K562 (cell line): ENCODE results near the gene SHISA2. TPM values are rescaled to one million over a fixed set of nuclear protein-coding genes. Genes with fewer than 3 reads are reported as not detected.

Source experiments
- ATAC-seq: fragments of 200-7000 bp; cut with Tn5 transposase; 3 replicates; pipeline ENCODE4 v1.9.1; 2020; ENCODE audit warnings: moderate library complexity
- BruUV-seq: library from RNA; stranded (reverse); fragments of 400-500 nt; replicated peaks from 2 replicates; lab custom pipeline; 2021; lab: Mats Ljungman, UMichigan
- CTCF ChIA-PET: fragments of 300-600 bp; formaldehyde crosslinking; extraction: SDS; loops from one replicate; lab custom pipeline; 2021; ENCODE audit warnings: low intra/inter-chr PET ratio; lab: Yijun Ruan, JAX
- POLR2A ChIA-PET: fragments of 300-600, 350-650 bp; sonication (Branson Sonifier 250); formaldehyde crosslinking; extraction: SDS; loops from one replicate; lab custom pipeline; 2021; ENCODE audit warnings: antibody characterized with exemption, inconsistent platforms; lab: Yijun Ruan, JAX
- DNase-seq, 4 experiments: peaks; one replicate each; pipeline versions ENCODE4 v3.0.0 to v3.0.0-alpha.2; 2011 to 2018; ENCODE audit warnings: low spot score in 3 of 4, mixed read lengths in 3 of 4; ENCODE audit errors: extremely low read depth in 1 of 4
- FAIRE-seq: peaks from 2 replicates; lab custom pipeline; 2011; peaks lifted over from hg19 to GRCh38; lab: Jason Lieb, UNC
- H2AFZ ChIP-seq: 2 replicates; pipeline ENCODE4 v1.6.0; 2011; ENCODE audit warnings: low read depth, low read length, control low read depth, inconsistent platforms
- H3K27ac ChIP-seq: fragments of 200-600 bp; 3 replicates; pipeline ENCODE4 v1.8.0; 2011; ENCODE audit warnings: low read depth, mild to moderate bottlenecking, control low read depth, inconsistent platforms, low read length, moderate library complexity, mixed read lengths; ENCODE audit errors: extremely low read depth
- H3K27me3 ChIP-seq, 2 experiments: fragments of 300-600 bp in 1 of 2; 2 replicates in 1 of 2; 3 replicates in 1 of 2; pipeline versions ENCODE4 v1.6.0 to v1.8.0; 2011; ENCODE audit warnings: inconsistent platforms in 2 of 2, low read length in 2 of 2, mild to moderate bottlenecking in 1 of 2, mixed read lengths in 1 of 2, moderate library complexity in 1 of 2; ENCODE audit not compliant: control insufficient read depth in 2 of 2, insufficient read depth in 2 of 2
- H3K36me3 ChIP-seq: fragments of 300-600 bp; 3 replicates; pipeline ENCODE4 v1.8.0; 2011; ENCODE audit warnings: mild to moderate bottlenecking, low read length, inconsistent platforms; ENCODE audit not compliant: control insufficient read depth, insufficient read depth
- H3K4me1 ChIP-seq, 2 experiments: fragments of 200-600 bp in 1 of 2; replicated peaks in 1 of 2; 2 replicates in 1 of 2; 3 replicates in 1 of 2; pipeline versions ENCODE4 v1.5.1 to v1.8.0; 2011; ENCODE audit warnings: inconsistent platforms in 2 of 2, low read length in 2 of 2, mild to moderate bottlenecking in 1 of 2, mixed read lengths in 1 of 2, moderate library complexity in 1 of 2; ENCODE audit not compliant: control insufficient read depth in 2 of 2, insufficient read depth in 2 of 2
- H3K4me2 ChIP-seq: 2 replicates; pipeline ENCODE4 v1.6.1; 2011; ENCODE audit warnings: low read length, control low read depth, inconsistent platforms, mixed read lengths; ENCODE audit not compliant: insufficient read depth
- H3K4me3 ChIP-seq: fragments of 200-600 bp; sonication (generic), shearing (Covaris generic); 2 replicates; pipeline ENCODE4 v1.5.1; 2016; ENCODE audit warnings: control low read depth, inconsistent platforms
- H3K79me2 ChIP-seq: fragments of 200-600 bp; 3 replicates; pipeline ENCODE4 v1.8.0; 2011; ENCODE audit warnings: low read length, inconsistent platforms; ENCODE audit not compliant: control insufficient read depth, insufficient read depth
- H3K9ac ChIP-seq, 2 experiments: 2 replicates each; pipeline versions ENCODE4 v1.6.0 to v1.6.1; 2011; ENCODE audit warnings: low read depth in 2 of 2, low read length in 2 of 2, control low read depth in 1 of 2, inconsistent platforms in 1 of 2, mild to moderate bottlenecking in 1 of 2, mixed read lengths in 1 of 2; ENCODE audit not compliant: insufficient read depth in 1 of 2
- H3K9me1 ChIP-seq: one replicate; pipeline ENCODE4 v1.6.0; 2011; ENCODE audit warnings: inconsistent platforms, mild to moderate bottlenecking, low read length, moderate library complexity; ENCODE audit not compliant: control insufficient read depth, insufficient read depth
- H3K9me3 ChIP-seq: replicated peaks from 2 replicates; pipeline ENCODE4 v1.5.1; 2011; ENCODE audit warnings: low read depth, low read length, inconsistent platforms; ENCODE audit not compliant: control insufficient read depth, insufficient read depth
- H4K20me1 ChIP-seq: replicated peaks from 2 replicates; pipeline ENCODE4 v1.6.1; 2011; ENCODE audit warnings: low read length, inconsistent platforms, mixed read lengths; ENCODE audit not compliant: control insufficient read depth, insufficient read depth
- BRCA1 ChIP-seq, 2 experiments: fragments of 450-650 bp in 1 of 2; sonication (generic) in 1 of 2; formaldehyde crosslinking in 1 of 2; IDR thresholded peaks; 2 replicates each; pipeline versions ENCODE4 v1.5.0 to v1.6.1; 2017 to 2020; ENCODE audit warnings: mild to moderate bottlenecking in 1 of 2, missing genetic modification reagents in 1 of 2
- CREBBP ChIP-seq: IDR thresholded peaks from one replicate; pipeline ENCODE4 v1.6.1; 2012; ENCODE audit warnings: low read depth, mild to moderate bottlenecking, control low read depth, inconsistent platforms, low read length
- CXXC5 ChIP-seq: fragments of 250-450 bp; sonication (Bioruptor Pico); IDR thresholded peaks from 2 replicates; pipeline ENCODE4 v1.8.0; 2022; ENCODE audit warnings: inconsistent platforms, mild to moderate bottlenecking, moderate library complexity
- HIVEP1 ChIP-seq: fragments of 250-450 bp; sonication (Bioruptor Pico); IDR thresholded peaks from 2 replicates; pipeline ENCODE4 v1.4.0; 2020; ENCODE audit warnings: mild to moderate bottlenecking
- KAT2B ChIP-seq: IDR thresholded peaks from one replicate; pipeline ENCODE4 v1.6.1; 2012; ENCODE audit warnings: low read depth, mild to moderate bottlenecking, control low read depth, inconsistent platforms, low read length, moderate library complexity
- MTA1 ChIP-seq: fragments of 450-650 bp; IDR thresholded peaks from 2 replicates; pipeline ENCODE4 v1.6.1; 2017; ENCODE audit warnings: borderline replicate concordance
- MTF1 ChIP-seq: fragments of 250-450 bp; sonication (Bioruptor Pico); IDR thresholded peaks from 2 replicates; pipeline ENCODE4 v1.9.0; 2021; ENCODE audit warnings: moderate library complexity, mild to moderate bottlenecking, inconsistent platforms, borderline replicate concordance
- RAD21 ChIP-seq, 2 experiments: fragments of 250-450 bp in 1 of 2; fragments of 450-650 bp in 1 of 2; sonication (Bioruptor Pico) in 1 of 2; formaldehyde crosslinking in 1 of 2; IDR thresholded peaks in 1 of 2; conservative IDR thresholded peaks in 1 of 2; 2 replicates each; pipeline versions ENCODE4 v1.4.0 to v1.8.0; 2020 to 2022; ENCODE audit warnings: mild to moderate bottlenecking in 2 of 2, moderate library complexity in 1 of 2
- RBFOX2 ChIP-seq: fragments of 200-400 bp; formaldehyde crosslinking; IDR thresholded peaks from 2 replicates; pipeline ENCODE4 v1.6.1; 2017; ENCODE audit warnings: low read depth, mild to moderate bottlenecking, low read length, moderate library complexity
- RBM34 ChIP-seq: fragments of 200-400 bp; formaldehyde crosslinking; IDR thresholded peaks from 2 replicates; pipeline ENCODE4 v1.6.1; 2018; ENCODE audit warnings: low read length, borderline replicate concordance; ENCODE audit not compliant: insufficient read depth
- TRIM24 ChIP-seq, 2 experiments: fragments of 450-650 bp; IDR thresholded peaks; 2 replicates each; pipeline ENCODE4 v1.6.1; 2016
- ZNF175 ChIP-seq: fragments of 200-800 bp; sonication (Bioruptor generic); IDR thresholded peaks from 2 replicates; pipeline ENCODE4 v1.6.1; 2016; ENCODE audit warnings: low read depth, mild to moderate bottlenecking, missing genetic modification characterization, missing compliant biosample characterization
- ZNF436 ChIP-seq: fragments of 250-450, 450-650 bp; sonication (Bioruptor Pico); formaldehyde crosslinking; IDR thresholded peaks from 2 replicates; pipeline ENCODE4 v1.7.0; 2020; ENCODE audit warnings: mild to moderate bottlenecking
- WGBS: fragments of 100-300 bp; shearing (Covaris generic); methylation state at CpG from one replicate; pipeline ENCODE4 v1.1.6; 2016; ENCODE audit warnings: low coverage, mixed read lengths; ENCODE audit not compliant: insufficient coverage; ENCODE audit errors: missing lambda C conversion rate; 5-methylcytosine and 5-hydroxymethylcytosine counted together
- in situ Hi-C: fragments of 300-500 bp; cut with MboI; formaldehyde crosslinking; loops from 4 replicates; pipeline ENCODE4 v1.15.0; 2018; ENCODE audit warnings: inconsistent platforms, mixed read lengths
- intact Hi-C: fragments of 100-400 bp; cut with micrococcal nuclease; formaldehyde crosslinking; loops from 2 replicates; pipeline ENCODE4 v1.14.2; 2022
- polyA plus RNA-seq, 8 experiments: library from polyadenylated mRNA; depleted of rRNA in 4 of 8; stranded (reverse) in 5 of 8; unstranded in 3 of 8; fragments of >200 nt; fragmentation: Nextera tagmentation in 2 of 8; fragmentation: Illumina TruSeq in 1 of 8; extraction: Ambion mirVana in 2 of 8; extraction: Trizol in 1 of 8; gene quantifications; 2 replicates each; pipeline versions ENCODE4 v1.2.1 to v1.2.3, GENCODE V29; 2011 to 2014; ENCODE audit warnings: inconsistent platforms in 1 of 8, missing spikeins in 1 of 8
- total RNA-seq, 7 experiments: library from RNA; depleted of rRNA in 6 of 7; stranded (reverse); fragments of >200 nt in 6 of 7; fragmentation: Illumina TruSeq in 2 of 7; extraction: Trizol in 2 of 7; gene quantifications; 2 replicates each; pipeline versions ENCODE4 v1.2.1 to v1.2.3, GENCODE V29; 2011 to 2021; ENCODE audit warnings: low replicate concordance in 1 of 7
- TF ChIP-seq, protein P1 (sequence below): IDR thresholded peaks from 2 replicates; pipeline ENCODE4 v1.6.1; 2014; ENCODE audit warnings: antibody characterized with exemption
- TF ChIP-seq, protein P2 (sequence below): fragments of 450-650 bp; IDR thresholded peaks from 2 replicates; pipeline ENCODE4 v1.6.1; 2017; ENCODE audit warnings: mild to moderate bottlenecking, moderate library complexity

Gene SHISA2
- total and polyA plus RNA-seq, 9 of the 15 experiments (the other 6 are each of a cell fraction or from before 2014, with no cell fraction given), result not detected

DNA sequence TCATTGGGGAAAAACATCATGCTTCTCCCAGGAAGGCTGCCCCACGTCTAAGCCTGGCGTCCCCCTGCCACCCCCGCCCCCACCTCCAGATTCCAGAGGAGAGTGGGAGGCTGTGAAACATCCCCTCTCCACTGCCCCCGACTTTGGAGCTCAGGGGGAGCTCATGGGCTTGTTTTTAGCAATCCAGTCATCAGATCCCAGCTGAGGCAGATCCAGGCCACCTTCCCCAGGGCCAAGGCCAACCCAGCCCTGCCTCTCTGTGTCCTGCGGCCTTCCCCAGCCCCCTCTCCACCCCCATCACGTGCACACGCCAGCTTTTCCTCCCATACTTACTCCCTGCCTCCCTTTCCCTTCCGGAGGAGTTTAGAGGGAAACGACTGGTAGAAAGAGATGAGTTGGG lies 38.8 kb downstream of the SHISA2 start:
- WGBS, result 0% methylated on average over 3 of the region's 9 CpGs
- no peak for TF ChIP-seq BRCA1 (IDR thresholded peaks at IDR 0.05)
- no peak for TF ChIP-seq BRCA1 (CRISPR knock-in tag; IDR thresholded peaks at IDR 0.05)
- TF ChIP-seq RBM34, result no peak
- TF ChIP-seq TRIM24 (IDR thresholded peaks at IDR 0.05), result no peak
- TF ChIP-seq CREBBP, result no peak
- TF ChIP-seq ZNF175 (CRISPR knock-in tag), result no peak
- no peak for TF ChIP-seq ZNF436 (CRISPR knock-in tag)
- no peak for TF ChIP-seq MTA1
- TF ChIP-seq RAD21 (CRISPR knock-in tag; conservative IDR thresholded peaks at IDR 0.05 in 1 of 2, IDR thresholded peaks at IDR 0.05 in 1 of 2), result no peak
- no peak for TF ChIP-seq RBFOX2
- no peak for TF ChIP-seq HIVEP1 (CRISPR knock-in tag)
- TF ChIP-seq KAT2B, result no peak
- no peak for TF ChIP-seq MTF1 (CRISPR knock-in tag)
- TF ChIP-seq, protein P1, sequence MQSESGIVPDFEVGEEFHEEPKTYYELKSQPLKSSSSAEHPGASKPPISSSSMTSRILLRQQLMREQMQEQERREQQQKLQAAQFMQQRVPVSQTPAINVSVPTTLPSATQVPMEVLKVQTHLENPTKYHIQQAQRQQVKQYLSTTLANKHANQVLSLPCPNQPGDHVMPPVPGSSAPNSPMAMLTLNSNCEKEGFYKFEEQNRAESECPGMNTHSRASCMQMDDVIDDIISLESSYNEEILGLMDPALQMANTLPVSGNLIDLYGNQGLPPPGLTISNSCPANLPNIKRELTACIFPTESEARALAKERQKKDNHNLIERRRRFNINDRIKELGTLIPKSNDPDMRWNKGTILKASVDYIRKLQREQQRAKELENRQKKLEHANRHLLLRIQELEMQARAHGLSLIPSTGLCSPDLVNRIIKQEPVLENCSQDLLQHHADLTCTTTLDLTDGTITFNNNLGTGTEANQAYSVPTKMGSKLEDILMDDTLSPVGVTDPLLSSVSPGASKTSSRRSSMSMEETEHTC, result no peak
- TF ChIP-seq CXXC5 (CRISPR knock-in tag), result no peak
- TF ChIP-seq, protein P2, sequence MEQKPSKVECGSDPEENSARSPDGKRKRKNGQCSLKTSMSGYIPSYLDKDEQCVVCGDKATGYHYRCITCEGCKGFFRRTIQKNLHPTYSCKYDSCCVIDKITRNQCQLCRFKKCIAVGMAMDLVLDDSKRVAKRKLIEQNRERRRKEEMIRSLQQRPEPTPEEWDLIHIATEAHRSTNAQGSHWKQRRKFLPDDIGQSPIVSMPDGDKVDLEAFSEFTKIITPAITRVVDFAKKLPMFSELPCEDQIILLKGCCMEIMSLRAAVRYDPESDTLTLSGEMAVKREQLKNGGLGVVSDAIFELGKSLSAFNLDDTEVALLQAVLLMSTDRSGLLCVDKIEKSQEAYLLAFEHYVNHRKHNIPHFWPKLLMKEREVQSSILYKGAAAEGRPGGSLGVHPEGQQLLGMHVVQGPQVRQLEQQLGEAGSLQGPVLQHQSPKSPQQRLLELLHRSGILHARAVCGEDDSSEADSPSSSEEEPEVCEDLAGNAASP, result no peak
- ChIA-PET POLR2A (interaction anchor here (0.6 kb wide), 1 partner anchor 1806 kb away, joined by 3 read pairs; no protein-coding TSS in a partner anchor), CTCF (no interaction called here)
- no peak for DNase-seq
- no peaks in the 10 kb centered on the region for H3K4me1 ChIP-seq
- no peak overlapping the region for H3K4me2 ChIP-seq
- H2AFZ ChIP-seq, result no peak overlapping the region
- no peak overlapping the region for H3K4me3 ChIP-seq
- no peaks in the 10 kb centered on the region for H3K9me3 ChIP-seq
- intact Hi-C loops (no loop called here), in situ Hi-C loops (no loop called here)
- no peak for FAIRE-seq
- ATAC-seq, result no peak
- no peaks in the 10 kb centered on the region for H3K9me1 ChIP-seq
- no peaks in the 10 kb centered on the region for H3K79me2 ChIP-seq
- BruUV-seq, result no TSS peak
- no peak overlapping the region for H3K9ac ChIP-seq
- H3K27me3 ChIP-seq, result peaks cover 0 to 11% of the 10 kb centered on the region in 2 experiments; a peak in 2 of 5 replicates
- H3K36me3 ChIP-seq, result no peaks in the 10 kb centered on the region
- H3K27ac ChIP-seq, result no peak overlapping the region
- no peaks in the 10 kb centered on the region for H4K20me1 ChIP-seq
